HG03520 (cell line): Measurements from ENCODE around the gene ARHGAP15.

Experiments used
- ATAC-seq: cut with Tn5 transposase; IDR thresholded peaks from one replicate; pipeline ENCODE4 v1.9.1; 2021; ENCODE audit warnings: mild to moderate bottlenecking, moderate library complexity; ENCODE audit not compliant: unreplicated experiment

ARHGAP15 gene

DNA sequence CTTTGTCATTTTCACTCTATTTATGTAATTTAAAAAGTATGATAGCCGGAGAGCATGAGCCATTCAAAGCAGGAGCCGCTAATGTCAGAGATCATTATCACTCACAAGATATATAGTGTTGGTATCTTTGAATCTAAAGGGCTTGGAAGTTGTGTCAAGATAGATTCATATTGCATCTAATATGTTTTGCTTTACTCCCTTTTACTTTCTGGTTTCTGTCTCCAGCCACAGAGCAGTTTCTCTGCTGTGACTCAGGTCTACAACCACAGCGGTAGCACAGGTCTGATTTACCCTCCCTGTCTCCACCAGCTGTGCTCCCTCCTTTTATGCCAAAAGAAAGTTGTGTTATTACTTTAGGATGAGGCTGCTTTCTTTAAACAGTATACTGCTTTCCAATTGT, 424.0 kb downstream of the ARHGAP15 start:
- no peak for ATAC-seq

DNA sequence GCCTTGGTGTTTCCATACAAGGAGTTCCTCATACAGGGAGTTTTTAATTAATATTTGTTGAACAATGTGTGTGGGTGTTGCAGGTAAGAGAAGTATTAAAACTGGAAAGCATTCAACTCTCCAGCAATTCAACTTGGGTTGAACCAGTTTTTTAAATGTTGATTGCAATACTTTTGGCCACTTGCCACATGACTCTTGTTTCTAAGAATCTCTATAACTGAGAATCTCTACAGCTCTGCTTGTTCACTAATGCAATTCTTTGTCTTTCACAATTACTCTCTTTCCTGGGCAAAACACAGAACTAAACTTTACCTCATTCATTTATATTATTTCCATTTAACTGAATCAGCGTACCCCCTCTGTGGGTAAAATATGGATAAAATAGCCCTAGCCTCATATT, 429.4 kb downstream of the ARHGAP15 start:
- ATAC-seq = no peak

DNA sequence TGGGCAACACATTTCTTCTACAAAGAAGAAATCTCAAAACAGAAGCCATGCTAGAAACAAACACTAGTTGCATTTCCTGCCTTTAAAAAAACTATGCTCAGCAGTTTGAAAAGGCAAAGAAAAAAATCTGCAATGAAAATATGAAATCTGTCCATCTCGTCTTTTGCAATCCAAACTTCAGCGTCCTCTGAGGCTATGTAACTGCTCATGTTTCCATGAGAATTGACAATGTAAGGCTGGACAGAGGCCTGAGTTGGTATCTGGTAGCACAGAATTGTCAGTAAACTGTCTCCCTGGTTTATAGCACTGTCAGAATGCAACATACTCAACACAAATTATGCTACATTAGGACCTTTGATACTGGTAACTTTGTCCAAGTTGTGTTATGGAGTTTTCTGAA, 429.9 kb downstream of the ARHGAP15 start:
- no peak for ATAC-seq

DNA sequence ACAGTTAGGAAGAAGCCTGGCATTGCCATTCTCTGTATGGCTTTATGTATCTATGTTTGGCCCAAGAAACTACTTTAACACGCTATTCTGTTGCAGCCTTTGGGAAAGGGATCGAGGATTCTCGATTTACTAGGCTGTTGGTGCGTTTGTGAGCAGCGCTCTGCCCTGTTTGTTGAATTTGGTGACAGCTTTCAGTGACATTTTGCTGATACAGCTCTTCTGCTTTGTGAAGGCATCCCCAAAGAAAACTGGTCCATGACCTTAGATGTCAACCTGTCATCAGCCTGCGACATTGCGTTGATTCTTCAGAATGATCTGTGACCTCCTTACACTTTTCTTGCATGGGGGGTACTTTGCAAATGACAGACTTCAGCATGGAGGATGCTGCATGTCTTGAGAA, 431.5 kb downstream of the ARHGAP15 start:
- ATAC-seq = no peak

DNA sequence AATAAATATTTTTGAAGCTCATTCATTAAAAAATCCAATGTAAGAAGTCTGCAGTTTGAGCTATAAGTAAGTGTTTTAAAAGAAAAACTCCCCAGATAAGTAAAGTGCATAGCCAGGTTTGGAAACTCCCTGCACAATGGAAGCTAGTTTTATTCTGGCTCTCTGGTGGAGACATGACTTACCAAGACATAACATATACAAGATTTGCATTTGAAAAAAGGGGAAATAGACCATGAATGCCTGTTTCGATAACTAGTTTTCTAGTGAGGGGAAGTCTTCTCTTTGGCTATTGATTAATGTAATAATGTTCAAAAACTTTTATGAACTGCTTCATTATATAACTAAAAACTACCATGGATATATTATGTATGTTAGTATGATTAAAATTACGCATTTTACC, 435.2 kb downstream of the ARHGAP15 start:
- ATAC-seq = peak; percentile 90

DNA sequence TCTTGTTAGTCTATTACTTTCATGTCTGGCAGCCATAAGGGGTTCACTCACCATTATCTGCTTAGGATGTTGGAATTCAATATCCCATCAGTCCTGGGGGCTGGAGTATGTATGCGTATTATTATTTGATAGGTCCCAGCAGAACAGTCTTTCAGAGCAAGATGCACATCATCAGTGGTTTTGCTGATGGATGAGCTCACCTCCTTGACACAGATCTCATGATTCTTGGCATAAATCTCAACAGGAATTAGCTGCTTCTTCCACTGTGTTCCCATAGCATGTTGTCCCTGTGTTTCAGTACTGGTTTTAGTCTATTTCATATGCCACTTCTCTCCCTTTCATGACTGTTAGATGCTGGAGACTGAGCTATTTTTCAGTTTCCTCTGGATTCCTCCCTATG, 442.5 kb downstream of the ARHGAP15 start:
- ATAC-seq = no peak

DNA sequence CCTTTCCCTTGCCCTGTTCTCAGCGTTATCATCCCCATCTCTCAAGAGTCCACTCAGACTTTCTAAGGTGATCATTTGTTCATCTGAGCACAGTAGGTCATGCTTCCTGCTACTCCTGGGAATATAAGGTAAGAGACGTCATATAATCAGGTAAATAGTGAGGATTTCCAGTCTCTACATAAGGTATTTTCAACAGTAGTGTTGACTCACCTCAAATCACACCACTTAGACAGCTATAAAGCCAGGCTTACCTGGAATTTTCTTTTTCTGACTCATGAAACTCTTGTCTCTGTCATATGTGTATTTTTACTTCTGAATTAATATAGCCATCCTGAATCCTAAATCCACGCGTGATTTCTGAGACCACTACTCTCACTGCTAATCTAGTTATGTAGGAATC, 443.2 kb downstream of the ARHGAP15 start:
- no peak for ATAC-seq

DNA sequence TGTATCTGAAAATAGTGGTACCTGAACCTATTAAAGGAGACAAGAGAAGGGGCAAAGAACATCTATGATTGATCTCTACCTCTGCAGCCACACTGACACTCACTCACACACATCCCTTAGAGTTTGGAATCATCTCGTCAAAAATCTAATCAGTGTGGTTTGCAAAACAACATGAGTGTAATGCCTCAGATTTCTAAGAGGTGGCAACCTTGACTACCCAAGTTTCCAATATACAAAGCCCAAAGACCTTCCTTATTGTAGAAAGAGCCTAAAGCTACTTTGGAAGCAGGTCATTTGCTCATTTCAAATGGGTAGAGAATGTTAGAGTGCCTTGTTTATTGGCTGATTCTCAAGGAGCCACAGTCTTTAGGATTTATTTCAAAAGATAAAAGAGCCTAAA, 444.9 kb downstream of the ARHGAP15 start:
- no peak for ATAC-seq

DNA sequence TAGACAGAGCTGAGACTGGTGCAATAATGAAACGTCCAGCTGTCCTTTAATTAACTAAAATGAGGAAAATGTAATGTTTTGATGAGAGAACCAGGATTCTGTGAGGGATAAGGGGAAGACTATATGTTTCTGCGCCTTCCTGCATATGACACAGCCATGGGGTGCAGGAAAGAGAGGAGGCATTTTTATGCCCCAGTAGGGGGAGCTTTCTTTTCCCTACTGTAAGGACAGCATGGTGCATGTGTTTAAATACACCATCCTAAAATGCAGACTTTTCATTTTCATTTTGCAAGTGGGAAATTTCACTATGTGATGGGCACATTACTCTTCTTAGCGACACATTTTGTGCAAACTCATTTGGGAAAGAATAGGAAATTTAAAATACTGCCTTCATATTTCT, 446.1 kb downstream of the ARHGAP15 start:
- ATAC-seq = no peak

DNA sequence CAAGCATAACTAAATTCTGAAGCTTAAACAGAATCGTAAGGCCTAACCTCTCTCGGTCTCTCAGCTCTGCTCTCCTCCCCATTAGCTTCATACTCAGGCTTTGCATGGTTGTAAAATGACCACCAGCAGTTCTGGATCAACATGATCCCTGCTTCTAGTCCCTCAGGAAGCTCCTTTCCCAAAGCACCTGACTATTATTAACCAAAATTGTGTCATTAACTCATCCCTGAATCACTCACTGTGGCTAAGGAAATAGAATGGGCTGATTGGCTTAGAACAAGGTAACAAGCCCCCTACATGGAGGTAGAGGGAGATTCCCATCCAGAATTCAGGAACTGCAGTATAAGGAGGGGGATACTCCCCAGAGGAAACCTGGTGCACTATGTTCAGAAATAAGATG, 448.3 kb downstream of the ARHGAP15 start:
- ATAC-seq = no peak

DNA sequence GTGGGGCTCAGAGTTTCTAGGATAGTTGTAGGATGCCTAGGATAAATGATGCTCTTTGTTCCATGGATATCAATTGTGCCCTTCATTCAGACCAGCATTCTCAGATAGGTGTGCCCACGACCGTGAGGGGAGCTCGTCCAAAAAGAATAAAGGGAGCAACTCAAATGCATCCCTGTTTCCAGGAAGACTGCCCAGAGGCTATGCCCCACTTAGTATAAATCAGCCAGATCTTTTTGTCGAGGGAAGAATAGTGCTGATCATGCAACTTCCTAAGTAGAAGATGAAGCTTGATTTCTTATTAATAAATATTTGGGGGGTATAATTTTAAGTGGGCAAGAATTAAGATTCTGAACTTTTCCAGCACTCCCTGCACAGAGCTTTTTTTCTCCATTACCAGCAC, 450.2 kb downstream of the ARHGAP15 start:
- ATAC-seq = no peak

DNA sequence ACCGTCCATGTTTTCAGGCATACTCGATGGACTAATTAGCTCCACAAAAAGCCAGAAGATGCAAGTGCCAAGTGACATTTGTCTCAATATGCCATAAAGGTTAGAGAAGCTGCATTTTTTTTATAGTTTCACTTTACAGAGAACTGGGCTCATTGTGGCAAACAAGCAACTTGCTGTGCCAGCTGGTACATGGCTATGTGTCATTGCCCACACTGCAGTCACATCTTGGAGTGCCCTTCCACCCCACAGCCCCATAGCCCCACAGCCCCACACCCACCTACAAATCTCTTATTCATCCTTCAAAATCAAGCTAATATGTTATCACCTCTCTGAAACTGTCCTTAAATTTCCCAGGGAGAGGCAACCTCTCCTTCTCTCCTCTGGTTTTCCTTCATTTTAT, 451.9 kb downstream of the ARHGAP15 start:
- ATAC-seq = no peak

DNA sequence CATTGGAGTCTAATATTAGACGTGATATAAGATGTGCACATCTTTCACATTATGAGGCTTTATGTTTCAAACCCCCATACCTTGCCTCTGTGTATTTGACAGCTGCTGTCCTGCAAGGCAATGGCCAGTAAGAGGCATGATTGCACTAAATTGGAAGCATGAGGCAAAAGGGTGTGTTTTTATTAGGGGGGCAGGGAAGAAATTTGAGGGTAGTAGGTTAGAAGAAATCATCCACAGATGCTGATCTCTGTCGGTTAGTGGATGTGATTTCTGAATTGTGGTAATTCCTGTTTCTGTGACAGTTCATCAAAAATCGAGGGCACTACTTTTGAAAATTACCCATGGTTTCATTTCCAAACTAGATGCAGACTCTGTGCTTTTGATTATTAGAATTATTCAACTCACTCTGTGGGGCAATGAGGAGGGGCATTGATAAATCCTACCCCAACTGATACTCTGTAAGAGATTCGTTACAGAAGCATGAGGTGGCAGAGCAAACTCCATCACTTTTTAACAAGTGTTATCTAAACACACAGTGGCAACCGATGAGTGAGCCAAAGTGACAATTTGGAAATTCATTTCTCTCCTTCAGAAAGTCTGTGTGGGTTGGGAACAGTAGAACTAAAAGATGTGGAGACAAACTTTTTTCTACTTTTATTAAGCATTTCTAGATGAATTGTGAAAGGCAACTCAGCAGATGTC, 453.0 kb downstream of the ARHGAP15 start:
- ATAC-seq = no peak

DNA sequence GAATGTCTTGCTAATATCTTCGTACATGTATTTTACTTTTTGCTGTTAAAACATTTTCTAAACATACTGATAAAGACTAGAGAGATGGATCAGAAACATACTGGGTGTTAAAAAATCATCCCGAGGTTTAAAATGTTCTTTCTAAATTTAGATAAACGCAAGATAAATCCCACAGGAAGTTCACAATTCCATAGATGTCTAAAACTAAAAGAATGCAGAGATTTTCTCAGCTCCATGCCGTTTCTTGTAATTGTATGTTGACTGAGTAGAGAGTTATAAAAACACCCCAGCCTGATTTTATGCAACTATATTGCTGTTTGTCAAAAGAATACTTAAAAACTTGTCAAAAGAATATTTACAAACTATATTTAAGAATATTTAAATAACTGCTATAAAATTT, 455.7 kb downstream of the ARHGAP15 start:
- ATAC-seq = no peak

DNA sequence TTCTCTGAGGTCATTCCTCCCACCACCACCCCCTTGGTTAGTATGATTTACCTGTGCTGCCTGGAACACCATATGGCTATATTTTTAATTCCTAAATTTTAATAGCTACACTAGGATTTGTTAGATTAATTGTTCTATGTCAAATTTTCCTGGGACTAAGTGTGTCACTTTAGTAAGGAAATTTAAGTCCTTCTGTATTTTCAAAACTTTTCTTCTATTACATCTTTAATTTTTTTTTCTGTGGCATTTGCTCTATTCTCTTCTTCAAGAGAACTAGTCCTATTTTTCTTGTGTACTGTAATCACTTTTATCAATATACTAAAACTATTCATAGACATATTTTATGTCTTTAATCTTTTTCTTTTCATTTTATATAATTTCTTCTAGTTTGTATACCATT, 456.9 kb downstream of the ARHGAP15 start:
- no peak for ATAC-seq

DNA sequence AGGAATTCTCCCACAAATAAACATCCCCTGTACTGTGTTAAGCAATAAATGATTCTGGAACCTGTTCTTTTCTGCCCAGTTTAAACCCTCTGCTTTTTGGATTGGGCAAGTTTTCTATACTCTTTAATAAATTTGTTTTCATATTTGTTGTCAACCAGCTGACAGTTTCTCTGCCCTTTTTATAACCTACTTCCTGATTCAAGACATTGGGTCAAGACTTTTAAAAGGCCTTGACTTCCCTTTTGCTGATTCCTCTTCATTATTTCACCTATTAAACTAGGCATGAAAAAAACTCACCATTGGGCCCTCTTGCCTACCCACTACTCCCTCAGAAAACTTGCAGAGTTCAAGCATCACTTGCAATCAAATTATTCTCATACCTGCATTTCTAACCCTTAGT, 459.5 kb downstream of the ARHGAP15 start:
- no peak for ATAC-seq

DNA sequence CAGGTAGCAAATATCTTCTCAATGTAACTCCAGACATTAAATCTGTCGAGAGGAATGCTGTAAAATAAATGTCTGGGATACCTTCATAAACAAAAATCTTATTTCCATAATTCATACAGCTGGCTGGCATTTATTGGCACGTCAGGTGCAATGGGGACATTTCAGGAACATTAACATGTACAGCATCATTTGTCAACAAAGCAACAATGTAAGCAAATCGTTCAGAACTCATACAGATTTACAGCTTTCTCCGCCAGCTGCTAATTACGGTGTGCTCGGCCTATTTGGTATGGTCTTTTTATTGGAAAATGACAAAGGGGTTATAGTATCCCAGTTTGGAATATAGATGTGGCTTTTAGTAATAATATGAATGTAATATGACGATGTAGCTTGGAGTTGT, 464.9 kb downstream of the ARHGAP15 start:
- no peak for ATAC-seq

DNA sequence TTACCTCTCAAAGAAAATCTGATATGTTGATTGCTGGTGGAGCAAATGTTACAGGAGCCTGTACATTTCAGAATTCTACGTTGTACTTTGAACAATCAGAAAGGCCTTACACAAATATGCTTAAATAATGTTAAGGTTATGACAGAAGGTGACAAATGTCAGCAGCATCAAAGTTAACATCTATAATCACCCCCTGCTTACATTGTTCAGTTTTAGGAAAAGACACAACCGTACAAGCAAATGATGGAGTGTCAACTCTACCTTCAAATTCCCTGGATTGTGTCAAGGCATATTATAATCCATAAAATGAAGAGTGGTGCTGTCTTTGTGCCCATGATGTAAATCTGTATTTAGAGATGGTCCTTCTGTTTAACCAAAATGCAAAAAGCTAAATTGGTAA, 465.5 kb downstream of the ARHGAP15 start:
- ATAC-seq = no peak

DNA sequence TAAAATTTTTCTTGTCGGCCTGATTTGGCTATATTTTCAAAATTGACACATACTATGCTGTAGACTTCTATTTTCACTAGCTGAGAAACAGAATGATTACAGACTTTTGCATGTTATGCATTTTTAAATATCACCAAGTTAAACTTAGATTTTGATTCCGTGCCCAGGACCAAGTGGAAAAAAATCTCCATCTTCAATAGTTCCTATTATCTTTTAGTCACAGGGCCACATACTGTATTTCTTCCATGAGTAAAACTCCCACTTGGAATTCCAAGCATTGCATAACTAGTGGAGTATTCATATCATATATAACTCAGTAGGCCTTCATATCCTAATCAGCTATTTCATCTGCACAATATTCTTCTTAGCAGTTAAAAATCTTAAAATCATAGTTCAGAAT, 470.9 kb downstream of the ARHGAP15 start:
- no peak for ATAC-seq

DNA sequence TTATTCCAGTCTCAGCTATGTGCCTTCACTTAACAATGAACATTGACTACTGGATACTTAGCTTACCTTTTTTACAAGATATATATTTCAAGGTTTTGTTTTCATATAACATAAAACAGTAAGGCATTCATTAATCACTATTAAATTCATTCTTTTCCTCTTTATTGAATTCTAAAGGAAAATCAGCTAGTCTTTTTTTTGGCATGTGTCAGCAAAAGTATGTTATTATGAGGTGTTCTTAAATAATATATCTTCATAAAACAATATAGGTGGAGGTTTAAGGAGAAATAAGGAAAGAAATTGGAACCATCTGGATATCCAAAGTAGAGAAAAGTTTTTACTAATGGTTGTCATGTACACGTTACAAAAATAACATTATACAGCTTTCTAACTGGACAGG, 472.6 kb downstream of the ARHGAP15 start:
- no peak for ATAC-seq

DNA sequence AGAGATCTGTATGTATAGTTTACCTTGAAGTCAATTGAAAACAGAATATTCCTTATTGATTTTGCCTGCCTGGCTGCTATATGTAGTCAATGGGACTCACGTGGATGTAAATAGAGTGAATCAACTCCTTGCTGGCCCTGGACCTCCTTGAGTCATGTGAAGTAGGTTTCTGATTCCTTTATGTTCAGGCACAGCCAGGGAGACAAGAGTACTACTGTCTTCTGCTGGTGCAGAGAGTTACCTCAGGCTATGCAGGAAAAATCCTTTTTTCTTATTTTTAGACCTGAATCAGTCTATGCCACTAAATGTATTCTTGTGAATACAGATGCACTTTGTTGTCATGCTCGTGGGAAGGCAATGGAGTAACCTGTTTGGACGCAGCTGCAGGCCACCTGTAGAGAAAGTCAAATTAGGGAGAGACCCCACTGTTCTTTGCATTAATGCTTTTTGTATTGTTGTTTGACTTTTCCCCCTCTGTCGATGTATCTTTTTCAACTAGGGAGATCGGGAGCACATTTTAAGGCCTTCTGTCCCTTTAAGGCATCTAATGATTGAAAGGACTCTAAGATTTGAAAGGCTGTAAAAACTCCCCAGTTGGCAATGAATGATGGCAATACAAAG, 473.9 kb downstream of the ARHGAP15 start:
- no peak for ATAC-seq

DNA sequence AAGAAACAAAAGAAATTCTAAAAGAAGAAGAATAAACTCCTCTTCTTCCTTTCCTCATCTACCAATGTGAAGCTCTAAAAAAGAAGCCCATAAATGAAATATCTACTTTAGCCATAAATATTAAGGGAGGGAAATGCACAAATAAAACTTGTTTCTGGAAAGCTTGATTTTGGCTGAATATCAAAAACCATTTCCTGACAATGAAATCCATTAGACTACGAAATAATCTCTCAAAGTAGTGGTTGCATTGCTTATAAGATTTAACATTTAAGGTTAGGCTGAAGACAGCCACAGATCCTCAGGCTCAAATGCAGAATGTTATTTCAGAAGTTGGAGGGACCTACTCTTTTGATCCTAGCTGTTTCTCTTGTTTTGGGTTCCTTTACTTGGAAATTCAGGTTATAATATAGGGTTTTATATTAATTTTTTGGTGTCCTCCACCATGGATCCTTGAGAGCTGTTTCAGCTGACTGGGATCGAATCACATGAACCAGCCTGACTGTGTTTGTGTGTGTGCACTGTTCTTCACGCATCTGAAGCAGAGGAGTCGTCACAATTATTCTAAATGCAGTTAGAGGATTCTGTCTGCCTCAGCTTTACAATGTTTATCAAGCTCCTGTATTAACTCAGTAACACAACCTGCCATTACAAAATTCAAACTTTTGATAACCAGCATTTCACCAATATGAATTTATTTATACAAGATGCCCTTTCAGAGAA, 474.8 kb downstream of the ARHGAP15 start:
- ATAC-seq = no peak
